AG09309 (cell line): ENCODE data around the gene TTPAL.

Experiments
- DNase-seq: peaks from one replicate; pipeline ENCODE4 v3.0.0-alpha.2; 2010; ENCODE audit warnings: low read depth
- H3K4me3 ChIP-seq: 2 replicates; pipeline ENCODE4 v1.5.1; 2011; ENCODE audit warnings: mild to moderate bottlenecking, low read depth, low read length, moderate library complexity; ENCODE audit not compliant: control insufficient read depth
- CTCF ChIP-seq: IDR thresholded peaks from 2 replicates; pipeline ENCODE4 v1.5.1; 2011; ENCODE audit warnings: mild to moderate bottlenecking, low read depth, low read length, inconsistent platforms; ENCODE audit not compliant: insufficient read depth, control insufficient read depth; ENCODE audit errors: missing control alignments

Gene TTPAL

GRCh38 chr20:44520881-44521280 is 45.2 kb downstream of the TTPAL start:
- peak overlapping the region; percentile 100 for H3K4me3 ChIP-seq
- no peak for TF ChIP-seq CTCF
- DNase-seq = no peak

GRCh38 chr20:44521484-44522481 is 46.1 kb downstream of the TTPAL start, which contains the start of gene SERINC3:
Gene SERINC3 (minus strand): TSS chr20:44522070. CDS start chr20:44521951, 119 bp downstream.
- peak within 1 kb of the TSS; percentile 100 for H3K4me3 ChIP-seq
- no peak for TF ChIP-seq CTCF
- peak; percentile 75 for DNase-seq

GRCh38 chr20:44522841-44523240 is 47.2 kb downstream of the TTPAL start:
- no peak overlapping the region for H3K4me3 ChIP-seq
- no peak for DNase-seq
- TF ChIP-seq CTCF = no peak

- DNase-seq = no peak
- no peak overlapping the region for H3K4me3 ChIP-seq
- no peak for TF ChIP-seq CTCF
Observed at GRCh38 chr20:44523746-44524145, 48.1 kb downstream of the TTPAL start.

- no peak for TF ChIP-seq CTCF
- H3K4me3 ChIP-seq = no peak overlapping the region
- no peak for DNase-seq
Observed at GRCh38 chr20:44526129-44526528, 50.5 kb downstream of the TTPAL start.

GRCh38 chr20:44527716-44528199 is 52.1 kb downstream of the TTPAL start:
- TF ChIP-seq CTCF = no peak
- no peak for DNase-seq
- no peak overlapping the region for H3K4me3 ChIP-seq

GRCh38 chr20:44528309-44528708 is 52.6 kb downstream of the TTPAL start:
- no peak overlapping the region for H3K4me3 ChIP-seq
- DNase-seq = no peak
- no peak for TF ChIP-seq CTCF
